ENCODE measurements around the gene LSM4. TPM values are rescaled to one million over a fixed set of nuclear protein-coding genes. Genes with fewer than 3 reads are reported as not detected.

The LSM4 gene
- total RNA-seq, 4 donors from 2014 or later = 70.4 to 167 (median 156) TPM

DNA sequence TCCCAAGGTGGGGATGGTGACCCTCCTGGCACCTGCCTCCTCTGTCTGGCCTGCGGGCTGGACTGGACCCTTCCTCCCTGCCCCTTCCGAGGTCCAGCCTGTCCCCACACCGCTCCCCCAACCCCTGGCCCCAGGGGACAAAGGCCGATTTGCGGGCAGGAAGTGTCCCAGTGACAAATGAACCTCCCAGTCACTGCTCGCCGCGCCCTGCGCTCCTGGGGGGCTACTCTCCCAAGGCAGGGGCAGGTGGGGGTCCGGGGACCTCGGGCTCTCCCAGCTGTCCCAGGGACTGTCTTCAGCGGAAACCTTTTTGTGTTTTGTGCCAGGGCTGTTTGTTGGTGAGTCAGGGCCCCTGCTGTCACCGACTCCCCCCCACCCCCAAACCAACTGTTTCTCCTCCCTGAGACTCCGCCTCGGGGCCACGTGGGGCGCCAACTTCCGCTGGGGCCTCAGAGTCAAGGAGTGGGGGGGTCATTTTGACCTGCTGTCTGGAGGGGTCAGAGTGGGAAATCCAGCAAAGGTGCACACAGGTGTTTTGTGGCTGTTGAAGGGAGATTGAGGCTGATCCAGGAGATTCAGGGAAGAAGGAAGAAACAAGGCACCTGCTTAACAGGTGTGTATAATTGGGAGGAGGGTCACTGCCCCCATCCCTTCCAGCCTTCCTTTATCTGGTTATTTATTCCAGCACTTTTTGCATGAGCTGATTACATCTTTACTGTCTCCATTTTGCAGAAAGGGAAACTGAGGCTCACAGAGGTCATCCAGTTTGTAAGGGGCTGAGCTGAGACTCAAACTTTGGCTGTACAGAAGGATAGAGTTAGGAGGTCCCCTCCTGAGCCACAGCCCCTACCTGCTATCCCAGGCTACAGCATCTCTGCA, 18.4 kb upstream of the LSM4 start:
- no peaks in the 10 kb centered on the region for H3K9me3 ChIP-seq
- peak overlapping the region; percentile 69 to 91 (median 88) for H3K27ac ChIP-seq
- WGBS, 2 donors = 1 to 7% methylated on average over 15 to 17 of the region's 18 CpGs
- peak overlapping the region; percentile 66 to 99 (median 82) for H3K4me3 ChIP-seq
- TF ChIP-seq EP300 (IDR thresholded peaks at IDR 0.05) (no peak), POLR2A (IDR thresholded peaks at IDR 0.05) (peak in 1 of 2 donors; percentile 15)
- H3K4me1 ChIP-seq = peaks cover 0 to 34% (median 12%) of the 10 kb centered on the region in 4 donors
- DNase-seq (ENCODE audit: low spot score in 2 of 2) = peak; percentile 21 to 47
- peaks cover 0 to 28% (median 0%) of the 10 kb centered on the region in 3 donors for H3K36me3 ChIP-seq
- H3K27me3 ChIP-seq = no peaks in the 10 kb centered on the region

- 3 to 5% methylated on average over 50 to 59 of the region's 69 CpGs for WGBS, 2 donors
- peak; percentile 16 to 40 for DNase-seq (ENCODE audit: low spot score in 2 of 2)
- peaks cover 0 to 34% (median 12%) of the 10 kb centered on the region in 4 donors for H3K4me1 ChIP-seq
Measured at GRCh38 chr19:18340190-18340989, 17.5 kb upstream of the LSM4 start, which contains the start of gene PGPEP1. Gene PGPEP1, plus strand, starts transcription at chr19:18340598. Its CDS starts 84 bp downstream, at chr19:18340682.

GRCh38 chr19:18339723-18340122, 16.8 kb upstream of the LSM4 start:
- 52 to 54% methylated on average over 6 of the region's 6 CpGs for WGBS, 2 donors
- TF ChIP-seq, protein P1, sequence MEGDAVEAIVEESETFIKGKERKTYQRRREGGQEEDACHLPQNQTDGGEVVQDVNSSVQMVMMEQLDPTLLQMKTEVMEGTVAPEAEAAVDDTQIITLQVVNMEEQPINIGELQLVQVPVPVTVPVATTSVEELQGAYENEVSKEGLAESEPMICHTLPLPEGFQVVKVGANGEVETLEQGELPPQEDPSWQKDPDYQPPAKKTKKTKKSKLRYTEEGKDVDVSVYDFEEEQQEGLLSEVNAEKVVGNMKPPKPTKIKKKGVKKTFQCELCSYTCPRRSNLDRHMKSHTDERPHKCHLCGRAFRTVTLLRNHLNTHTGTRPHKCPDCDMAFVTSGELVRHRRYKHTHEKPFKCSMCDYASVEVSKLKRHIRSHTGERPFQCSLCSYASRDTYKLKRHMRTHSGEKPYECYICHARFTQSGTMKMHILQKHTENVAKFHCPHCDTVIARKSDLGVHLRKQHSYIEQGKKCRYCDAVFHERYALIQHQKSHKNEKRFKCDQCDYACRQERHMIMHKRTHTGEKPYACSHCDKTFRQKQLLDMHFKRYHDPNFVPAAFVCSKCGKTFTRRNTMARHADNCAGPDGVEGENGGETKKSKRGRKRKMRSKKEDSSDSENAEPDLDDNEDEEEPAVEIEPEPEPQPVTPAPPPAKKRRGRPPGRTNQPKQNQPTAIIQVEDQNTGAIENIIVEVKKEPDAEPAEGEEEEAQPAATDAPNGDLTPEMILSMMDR (IDR thresholded peaks at IDR 0.05) = no peak
- TF ChIP-seq POLR2A (IDR thresholded peaks at IDR 0.05) (no peak), EP300 (IDR thresholded peaks at IDR 0.05) (no peak)
- Histone ChIP-seq H3K4me1 (peaks cover 0 to 34% (median 12%) of the 10 kb centered on the region in 4 donors), H3K27ac (no peak overlapping the region), H3K36me3 (peaks cover 0 to 18% (median 0%) of the 10 kb centered on the region in 3 donors), H3K27me3 (no peaks in the 10 kb centered on the region), H3K4me3 (peak overlapping the region; percentile 66 to 99 (median 82)), H3K9me3 (no peaks in the 10 kb centered on the region)
- DNase-seq (ENCODE audit: low spot score in 2 of 2) = no peak

More at GRCh38 chr19:18340190-18340989, 17.5 kb upstream of the LSM4 start, which contains the start of gene PGPEP1:
- peaks cover 0 to 25% (median 0%) of the 10 kb centered on the region in 3 donors for H3K36me3 ChIP-seq
- H3K27me3 ChIP-seq = no peaks in the 10 kb centered on the region
- TF ChIP-seq, protein P1 (IDR thresholded peaks at IDR 0.05) = peak in 1 of 5 experiments; percentile 29
- TF ChIP-seq POLR2A (IDR thresholded peaks at IDR 0.05) (peak in 1 of 2 donors; percentile 62), EP300 (IDR thresholded peaks at IDR 0.05) (peak in 1 of 2 donors; percentile 12)
- peak within 1 kb of the TSS; percentile 66 to 99 (median 82) for H3K4me3 ChIP-seq
- H3K27ac ChIP-seq = peak within 1 kb of the TSS; percentile 69 to 91 (median 88)
- no peaks in the 10 kb centered on the region for H3K9me3 ChIP-seq

GRCh38 chr19:18338541-18338940, 15.7 kb upstream of the LSM4 start:
- Histone ChIP-seq H3K4me1 (peaks cover 0 to 23% (median 12%) of the 10 kb centered on the region in 4 donors), H3K27me3 (no peaks in the 10 kb centered on the region), H3K9me3 (no peaks in the 10 kb centered on the region), H3K27ac (no peak overlapping the region), H3K4me3 (no peak overlapping the region), H3K36me3 (peaks cover 0 to 9% (median 0%) of the 10 kb centered on the region in 3 donors)
- 68 to 76% methylated on average over 9 of the region's 9 CpGs for WGBS, 2 donors
- TF ChIP-seq EP300 (IDR thresholded peaks at IDR 0.05) = no peak
- TF ChIP-seq, protein P1 (IDR thresholded peaks at IDR 0.05) = no peak
- TF ChIP-seq POLR2A (IDR thresholded peaks at IDR 0.05) = no peak
- DNase-seq (ENCODE audit: low spot score in 2 of 2) = no peak

GRCh38 chr19:18336121-18336520, 13.2 kb upstream of the LSM4 start:
- WGBS, 2 donors = 45 to 60% methylated on average over 7 of the region's 7 CpGs

More at GRCh38 chr19:18336121-18336520, 13.2 kb upstream of the LSM4 start:
- Histone ChIP-seq H3K36me3 (no peaks in the 10 kb centered on the region), H3K4me1 (peaks cover 0 to 11% (median 5%) of the 10 kb centered on the region in 4 donors), H3K27ac (no peak overlapping the region), H3K4me3 (no peak overlapping the region), H3K9me3 (no peaks in the 10 kb centered on the region), H3K27me3 (no peaks in the 10 kb centered on the region)
- TF ChIP-seq, protein P1 (IDR thresholded peaks at IDR 0.05) = no peak
- no peak for TF ChIP-seq EP300 (IDR thresholded peaks at IDR 0.05)
- no peak for TF ChIP-seq POLR2A (IDR thresholded peaks at IDR 0.05)
- no peak for DNase-seq (ENCODE audit: low spot score in 2 of 2)
